Stimulated activated CD4-positive, alpha-beta T cell treated with anti-CD3 and anti-CD28 coated beads, TNF-alpha, amount 100 ng/mL, for 4 hours (primary cell): ENCODE data around the gene USH1G.
"Not testable (repeated sequence)": the region's sequence is repeated elsewhere in the genome, so short reads cannot be mapped to it uniquely, and the experiment has no call there.

Experiments used
- DNase-seq, 3 experiments: peaks; one replicate each; pipeline ENCODE4 v3.0.0-alpha.2; 2020; ENCODE audit warnings: low read depth in 3 of 3

USH1G gene

DNA sequence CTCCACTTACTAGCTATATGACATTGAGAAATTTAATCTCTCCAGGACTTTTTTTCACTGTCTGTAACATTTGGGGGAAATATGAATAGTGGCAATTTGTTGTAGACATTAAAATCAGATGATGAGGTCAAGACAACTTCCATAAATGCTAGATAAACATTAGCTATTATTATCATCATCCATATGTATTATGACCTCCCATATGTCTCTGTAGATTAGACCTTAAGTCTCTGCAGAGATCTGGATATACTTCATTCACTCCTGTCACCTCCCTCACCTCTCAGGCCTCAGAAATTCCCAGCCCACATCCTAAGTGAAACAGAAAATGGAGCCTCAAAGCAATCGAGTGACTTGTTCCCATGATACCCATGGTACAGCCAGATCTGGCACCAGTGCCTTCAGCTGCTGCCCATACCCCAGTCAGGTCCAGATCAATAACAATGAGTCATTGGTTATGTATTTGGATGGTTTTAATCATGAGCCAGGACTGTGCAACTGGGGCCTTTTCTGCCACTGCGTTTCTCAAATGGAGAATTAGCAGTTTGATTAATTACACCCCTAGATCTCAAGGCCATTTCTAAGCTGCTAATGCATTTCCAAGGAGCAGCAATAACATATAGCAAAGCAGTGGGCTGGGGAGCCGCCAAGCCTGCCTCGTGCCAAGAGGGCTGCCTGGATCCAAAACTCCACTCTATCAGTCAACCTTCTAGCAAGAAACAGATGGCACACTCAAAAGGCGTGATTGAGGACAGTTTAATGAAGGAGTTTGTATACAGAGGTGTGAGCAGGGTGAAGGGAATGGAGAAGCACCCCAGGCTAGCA is 47.7 kb downstream of the USH1G start:
- no peak for DNase-seq

- DNase-seq = no peak
These were observed 48.4 kb downstream of the USH1G start for GRCh38 chr17:74874615-74875037.

DNA sequence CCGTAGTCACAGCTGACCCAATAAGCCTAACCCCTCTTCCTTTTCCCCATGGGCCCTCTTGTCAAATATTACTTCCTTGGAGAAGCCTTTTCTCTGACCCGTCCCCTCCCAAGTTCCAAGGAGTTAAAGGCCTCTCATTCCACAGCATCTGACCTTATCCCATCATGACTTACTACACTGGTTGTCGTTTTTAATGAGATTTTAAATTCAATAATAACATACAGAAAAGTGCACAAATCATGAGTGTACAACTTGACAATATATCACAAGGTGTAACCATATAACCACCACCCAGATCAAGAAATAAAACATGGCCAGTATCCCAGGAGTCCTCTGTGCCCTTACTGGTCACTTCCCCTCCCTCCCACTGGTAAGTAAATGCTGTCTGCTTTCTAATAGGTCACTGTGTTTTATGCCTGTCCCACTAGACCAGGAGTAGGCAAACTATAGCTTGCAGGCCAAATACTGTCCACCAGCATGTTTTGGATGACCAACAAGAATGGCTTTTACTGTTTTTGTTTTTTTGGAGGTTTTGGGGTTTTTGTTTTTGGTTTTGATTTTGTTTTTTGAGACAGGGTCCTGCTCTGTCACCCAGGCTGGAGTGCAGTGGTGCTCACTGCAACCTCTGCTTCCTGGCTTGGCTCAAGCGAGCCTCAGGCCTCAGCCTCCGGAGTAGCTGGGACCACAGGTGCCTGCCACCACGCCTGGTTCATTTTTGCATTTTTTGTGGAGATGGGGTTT is 49.0 kb downstream of the USH1G start:
- no peak for DNase-seq

DNA sequence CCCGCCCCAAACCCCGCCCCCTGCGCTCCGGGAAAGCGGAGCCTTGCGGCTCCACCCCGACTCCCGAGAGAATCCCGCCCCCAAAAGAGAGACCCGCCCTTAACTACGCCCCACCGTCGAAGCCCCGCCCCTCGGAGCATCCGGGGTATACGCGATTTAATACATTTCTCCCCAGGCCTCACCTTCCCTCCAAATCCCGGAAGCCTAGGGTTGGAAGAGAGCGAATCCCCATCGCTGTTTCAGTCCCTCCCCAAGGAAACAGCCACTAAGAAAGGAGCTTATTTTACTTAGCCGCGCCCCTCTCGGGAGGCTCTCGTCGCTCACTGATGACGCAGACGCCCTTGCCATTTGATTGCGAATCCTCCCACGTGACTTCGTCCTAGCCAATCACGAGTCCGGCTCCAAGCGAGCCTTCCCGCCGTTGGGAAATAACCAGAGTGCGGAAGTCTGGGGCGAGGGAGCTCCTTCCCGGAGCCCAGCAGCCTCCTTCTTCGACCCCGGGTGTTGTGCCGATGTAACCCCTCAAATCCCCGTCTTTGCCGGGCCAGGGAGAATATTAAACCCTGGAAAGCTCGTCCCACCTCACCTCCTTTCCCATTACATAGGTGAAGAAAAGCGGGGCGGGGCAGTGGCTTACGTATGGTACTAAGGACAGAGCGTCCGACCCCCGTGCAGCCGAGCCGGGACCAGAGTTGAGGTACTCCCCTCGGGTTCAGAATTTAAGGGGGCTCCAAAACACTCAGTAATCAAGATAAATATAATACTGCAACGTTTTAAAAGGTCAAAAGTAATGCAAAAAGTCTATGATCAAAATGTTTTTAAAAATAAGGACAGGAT is 49.8 kb downstream of the USH1G start:
- DNase-seq = peak; percentile 97 to 99 (median 98)

GRCh38 chr17:74872313-74873036 is 50.6 kb downstream of the USH1G start, which contains the start of gene FDXR:
FDXR (minus strand) TSS chr17:74872994; CDS start chr17:74872944, 50 bp downstream.
- no peak for DNase-seq

- no peak for DNase-seq
These were observed 51.5 kb downstream of the USH1G start for GRCh38 chr17:74871356-74872076.

DNA sequence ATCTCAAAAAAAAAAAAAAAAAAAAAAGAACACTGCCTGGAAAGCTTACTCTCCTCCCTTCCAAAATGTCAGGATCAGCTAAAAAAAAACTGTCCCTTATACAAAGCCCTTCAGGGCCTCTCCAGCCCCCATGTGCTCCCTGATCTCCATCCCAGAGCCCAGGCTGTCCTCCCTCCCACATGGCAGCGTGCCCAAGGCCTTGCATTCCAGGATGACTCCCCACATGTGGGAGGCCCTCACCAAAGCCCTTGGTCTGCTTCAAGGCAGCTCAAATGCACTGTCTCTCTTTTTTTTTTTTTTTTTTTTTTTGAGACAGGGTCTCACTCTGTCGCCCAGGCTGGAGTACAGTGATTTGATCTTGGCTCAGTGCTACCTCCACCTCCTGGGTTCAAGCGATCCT is 52.5 kb downstream of the USH1G start:
- no peak for DNase-seq

GRCh38 chr17:74870028-74870427 is 53.0 kb downstream of the USH1G start:
- not testable (repeated sequence) for DNase-seq

DNA sequence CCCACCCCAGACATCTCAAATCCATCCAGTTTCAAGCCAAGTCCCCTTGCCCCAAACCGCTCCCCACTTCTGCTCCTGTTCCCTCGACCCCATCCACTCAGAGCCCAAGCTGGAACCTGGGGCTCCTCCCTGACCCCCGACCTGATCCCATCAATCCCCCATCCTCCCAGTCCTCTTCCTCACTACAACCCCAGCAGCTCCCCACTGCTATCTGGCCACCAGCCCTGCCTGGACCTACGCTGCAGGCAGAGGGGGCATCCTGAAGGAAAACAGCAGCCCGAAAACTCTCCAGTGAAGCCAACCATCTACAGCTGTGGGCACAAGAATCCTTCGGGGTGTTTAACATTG is 54.2 kb downstream of the USH1G start:
- no peak for DNase-seq

- DNase-seq = no peak
These were observed 54.7 kb downstream of the USH1G start for GRCh38 chr17:74868251-74868907.

GRCh38 chr17:74866198-74866835 is 56.7 kb downstream of the USH1G start:
- DNase-seq = no peak
